SK-N-SH (cell line): ENCODE data around the gene LHX4. TPM values are rescaled to one million over a fixed set of nuclear protein-coding genes. Genes with fewer than 3 reads are reported as not detected.

Source experiments
- polyA plus RNA-seq, 3 experiments: library from polyadenylated mRNA; depleted of rRNA; stranded (reverse); fragments of >200 nt; gene quantifications; 2 replicates each; pipeline ENCODE4 v1.2.3, GENCODE V29; 2012

Gene LHX4
- polyA plus RNA-seq, 1 of the 3 experiments (the other 2 are of a cell fraction), result not detected

Other genes with a start within 250 kb of the LHX4 start
- gene QSOX1, start 75.4 kb upstream of the LHX4 start, polyA plus RNA-seq (2012; rRNA removed), result 307 and 359 TPM in 2 replicates